GM23338 (cell line): ENCODE results near the gene SH3RF3. TPM values are rescaled to one million over a fixed set of nuclear protein-coding genes. Genes with fewer than 3 reads are reported as not detected.

Source experiments
- ATAC-seq: fragments of 200-7000 bp; cut with Tn5 transposase; 3 replicates; pipeline ENCODE4 v1.9.1; 2020
- DNase-seq: peaks from one replicate; pipeline ENCODE4 v3.0.0-alpha.2; 2015; ENCODE audit warnings: low spot score
- H2AFZ ChIP-seq: fragments of 200-600 bp; sonication (generic); 2 replicates; pipeline ENCODE4 v1.8.0; 2016; ENCODE audit warnings: antibody characterized with exemption, mild to moderate bottlenecking, moderate library complexity
- H3F3A ChIP-seq: fragments of 200-600 bp; sonication (generic); replicated peaks from 2 replicates; pipeline ENCODE4 v1.8.0; 2017; ENCODE audit warnings: antibody characterized with exemption, mixed run types, low read depth
- H3K27ac ChIP-seq: fragments of 200-600 bp; sonication (generic); 2 replicates; pipeline ENCODE4 v1.6.1; 2016; ENCODE audit warnings: low read depth
- H3K27me3 ChIP-seq: fragments of 200-600 bp; sonication (generic); 2 replicates; pipeline ENCODE4 v1.8.0; 2016; ENCODE audit warnings: mild to moderate bottlenecking, mixed run types, moderate library complexity; ENCODE audit not compliant: insufficient read depth
- H3K36me3 ChIP-seq: fragments of 200-600 bp; sonication (generic); 2 replicates; pipeline ENCODE4 v1.8.0; 2016; ENCODE audit warnings: mild to moderate bottlenecking; ENCODE audit not compliant: insufficient read depth
- H3K4me1 ChIP-seq: fragments of 200-600 bp; sonication (generic); 2 replicates; pipeline ENCODE4 v1.8.0; 2016; ENCODE audit warnings: mild to moderate bottlenecking, moderate library complexity; ENCODE audit not compliant: insufficient read depth
- H3K4me2 ChIP-seq: fragments of 200-600 bp; sonication (generic); 2 replicates; pipeline ENCODE4 v1.7.1; 2017; ENCODE audit warnings: mixed run types
- H3K4me3 ChIP-seq: fragments of 200-600 bp; sonication (generic); 2 replicates; pipeline ENCODE4 v1.6.1; 2016; ENCODE audit warnings: mixed run types
- H3K79me2 ChIP-seq: fragments of 200-600 bp; sonication (generic); replicated peaks from 2 replicates; pipeline ENCODE4 v1.8.0; 2017; ENCODE audit warnings: mild to moderate bottlenecking; ENCODE audit not compliant: insufficient read depth
- H3K9me2 ChIP-seq: fragments of 200-600 bp; sonication (generic); 2 replicates; pipeline ENCODE4 v1.8.0; 2017; ENCODE audit not compliant: insufficient read depth
- H4K20me1 ChIP-seq: fragments of 200-600 bp; sonication (generic); replicated peaks from 2 replicates; pipeline ENCODE4 v1.8.0; 2017; ENCODE audit warnings: mild to moderate bottlenecking; ENCODE audit not compliant: insufficient read depth
- H3K27ac Mint-ChIP-seq: 2 replicates; pipeline ENCODE4 v1.8.0; 2020; ENCODE audit warnings: inconsistent platforms, mild to moderate bottlenecking, moderate library complexity, mixed read lengths
- H3K27me3 Mint-ChIP-seq: 3 replicates; pipeline ENCODE4 v1.8.0; 2022; ENCODE audit warnings: low read depth, mild to moderate bottlenecking, moderate library complexity, mixed read lengths, inconsistent platforms; ENCODE audit not compliant: insufficient read depth, poor library complexity
- H3K36me3 Mint-ChIP-seq: 3 replicates; pipeline ENCODE4 v1.8.0; 2021; ENCODE audit warnings: low read depth, mild to moderate bottlenecking, inconsistent platforms, moderate library complexity, mixed read lengths
- H3K4me1 Mint-ChIP-seq: 3 replicates; pipeline ENCODE4 v1.8.0; 2020; ENCODE audit warnings: mild to moderate bottlenecking, inconsistent platforms, mixed read lengths
- H3K4me3 Mint-ChIP-seq: 3 replicates; pipeline ENCODE4 v1.8.0; 2021; ENCODE audit warnings: moderate library complexity, mild to moderate bottlenecking, inconsistent platforms, mixed read lengths
- H3K9me3 Mint-ChIP-seq: 3 replicates; pipeline ENCODE4 v1.8.0; 2020; ENCODE audit warnings: moderate library complexity, mild to moderate bottlenecking, inconsistent platforms, mixed read lengths
- CREB1 ChIP-seq: fragments of 250-450 bp; sonication (Bioruptor Pico); IDR thresholded peaks from 2 replicates; pipeline ENCODE4 v1.5.0; 2020; ENCODE audit warnings: low read depth, mild to moderate bottlenecking, moderate library complexity
- CTCF ChIP-seq, 2 experiments: fragments of 200-600 bp in 1 of 2; sonication (generic) in 1 of 2; conservative IDR thresholded peaks; 2 replicates each; pipeline versions ENCODE4 v1.5.1 to v1.6.1; 2016 to 2017; ENCODE audit warnings: antibody characterized with exemption in 2 of 2, low read depth in 2 of 2, mild to moderate bottlenecking in 2 of 2, moderate library complexity in 1 of 2
- ETS1 ChIP-seq: IDR thresholded peaks from 2 replicates; pipeline ENCODE4 v1.6.1; 2016; ENCODE audit warnings: antibody characterized with exemption
- EZH2 ChIP-seq: fragments of 200-600 bp; sonication (generic); IDR thresholded peaks from one replicate; pipeline ENCODE4 v1.8.0; 2017; ENCODE audit warnings: antibody characterized with exemption, mild to moderate bottlenecking, low read depth; ENCODE audit not compliant: unreplicated experiment
- EZH2phosphoT487 ChIP-seq: fragments of 200-600 bp; sonication (generic); IDR thresholded peaks from one replicate; pipeline ENCODE4 v1.8.1; 2018; ENCODE audit warnings: antibody characterized with exemption; ENCODE audit not compliant: unreplicated experiment
- JUNB ChIP-seq: IDR thresholded peaks from one replicate; pipeline ENCODE4 v1.6.1; 2016; ENCODE audit warnings: antibody characterized with exemption; ENCODE audit not compliant: unreplicated experiment
- POLR2AphosphoS5 ChIP-seq: IDR thresholded peaks from 2 replicates; pipeline ENCODE4 v1.6.1; 2016; ENCODE audit warnings: antibody characterized with exemption, low read depth
- REST ChIP-seq: IDR thresholded peaks from one replicate; pipeline ENCODE4 v1.6.1; 2018; ENCODE audit warnings: antibody characterized with exemption; ENCODE audit not compliant: unreplicated experiment
- ZNF114 ChIP-seq: fragments of 250-450 bp; sonication (Bioruptor Pico); IDR thresholded peaks from 2 replicates; pipeline ENCODE4 v1.5.0; 2020; ENCODE audit warnings: mild to moderate bottlenecking, moderate library complexity
- polyA plus RNA-seq: library from polyadenylated mRNA; unstranded; fragments of >200 nt; fragmentation: Nextera tagmentation; extraction: Ambion mirVana; gene quantifications from 2 replicates; pipeline ENCODE4 v1.2.1, GENCODE V29; 2016
- total RNA-seq: library from RNA; depleted of rRNA; stranded (reverse); fragments of >200 nt; shearing (Covaris generic); gene quantifications from 2 replicates; pipeline ENCODE4 v1.2.3, GENCODE V29; 2014

SH3RF3 gene
- total and polyA plus RNA-seq, 2 experiments from 2014 or later, result 0.11 to 0.63 TPM

GRCh38 chr2:109216332-109216731, 87.3 kb downstream of the SH3RF3 start:
- TF ChIP-seq CTCF (conservative IDR thresholded peaks at IDR 0.05; ENCODE audit: low read depth in 2 of 2) (peak in 1 of 2 experiments; percentile 56; a peak in 2 of 4 replicates), ZNF114 (no peak)
- H3K4me2 ChIP-seq, result no peak overlapping the region
- Mint-ChIP-seq H3K27me3 (peaks cover 25% of the 10 kb centered on the region), H3K4me1 (peaks cover 6% of the 10 kb centered on the region), H3K4me3 (no peak overlapping the region), H3K27ac (no peak overlapping the region), H3K36me3 (no peaks in the 10 kb centered on the region), H3K9me3 (no peaks in the 10 kb centered on the region; the same call in 2 of the 3 replicates)
- H4K20me1 ChIP-seq, result no peaks in the 10 kb centered on the region
- H3K4me1 ChIP-seq, result no peaks in the 10 kb centered on the region
- no peaks in the 10 kb centered on the region for H3K79me2 ChIP-seq
- no peaks in the 10 kb centered on the region for H3K9me2 ChIP-seq
- no peaks in the 10 kb centered on the region for H3F3A ChIP-seq
- H3K36me3 ChIP-seq, result no peaks in the 10 kb centered on the region
- ATAC-seq, result peak; percentile 34; the same call in 2 of the 3 replicates
- no peak overlapping the region for H3K4me3 ChIP-seq
- H2AFZ ChIP-seq, result no peak overlapping the region
- H3K27me3 ChIP-seq, result no peaks in the 10 kb centered on the region
- no peak overlapping the region for H3K27ac ChIP-seq
- peak; percentile 33 for DNase-seq

- ATAC-seq, result no peak
- Mint-ChIP-seq H3K27ac (no peak overlapping the region), H3K27me3 (peaks cover 25% of the 10 kb centered on the region), H3K4me1 (no peaks in the 10 kb centered on the region; the same call in 2 of the 3 replicates), H3K9me3 (no peaks in the 10 kb centered on the region; the same call in 2 of the 3 replicates), H3K4me3 (no peak overlapping the region), H3K36me3 (no peaks in the 10 kb centered on the region)
- no peaks in the 10 kb centered on the region for H3F3A ChIP-seq
- no peaks in the 10 kb centered on the region for H3K79me2 ChIP-seq
- H3K4me3 ChIP-seq, result no peak overlapping the region
- H4K20me1 ChIP-seq, result no peaks in the 10 kb centered on the region
- no peak overlapping the region for H3K4me2 ChIP-seq
- no peak overlapping the region for H3K27ac ChIP-seq
- no peaks in the 10 kb centered on the region for H3K27me3 ChIP-seq
- no peaks in the 10 kb centered on the region for H3K9me2 ChIP-seq
- no peak overlapping the region for H2AFZ ChIP-seq
- no peaks in the 10 kb centered on the region for H3K4me1 ChIP-seq
- no peaks in the 10 kb centered on the region for H3K36me3 ChIP-seq
- DNase-seq, result no peak
- TF ChIP-seq EZH2 (no peak), REST (no peak), JUNB (no peak), ZNF114 (no peak), CTCF (conservative IDR thresholded peaks at IDR 0.05; ENCODE audit: low read depth in 2 of 2) (no peak), CREB1 (no peak), EZH2phosphoT487 (no peak), ETS1 (no peak), POLR2AphosphoS5 (no peak)
Observed at GRCh38 chr2:109217362-109218086, 88.5 kb downstream of the SH3RF3 start.
